ENCODE data around the gene RPL11.

DNA sequence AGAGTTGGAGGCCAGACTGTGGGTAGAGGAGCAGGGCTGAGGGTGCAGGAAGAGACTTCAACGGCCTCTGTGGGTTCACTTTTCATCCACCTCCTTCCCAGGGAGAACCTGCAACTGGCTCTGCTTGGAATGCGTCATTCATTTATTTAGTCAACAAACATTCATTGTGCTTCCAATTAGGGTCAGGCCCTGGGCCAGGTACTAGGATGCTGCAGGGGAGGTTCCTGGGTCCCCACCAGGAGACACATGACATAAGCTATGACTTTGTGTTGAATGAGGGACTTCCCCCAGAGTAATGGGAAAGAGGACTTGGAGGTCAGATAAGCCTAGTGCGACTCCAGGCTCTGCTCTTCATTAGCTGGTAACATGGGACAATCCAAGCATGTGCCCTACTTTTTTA lies 46.3 kb upstream of the RPL11 start:
- TF ChIP-seq MAX (IDR thresholded peaks at IDR 0.05; ENCODE audit: low read depth, low read length) = no peak
- no peak for TF ChIP-seq POLR2A (IDR thresholded peaks at IDR 0.05; ENCODE audit: extremely low read depth, insufficient read length)

Data from NB4 (cell line).